Activated CD8-positive, alpha-beta memory T cell treated with anti-CD3 and anti-CD28 coated beads, Interleukin-2, amount 50 U/mL, for 48 hours (primary cell): ENCODE measurements around the gene RYR2.
"Not testable (repeated sequence)": the region's sequence is repeated elsewhere in the genome, so short reads cannot be mapped to it uniquely, and the experiment has no call there.

Source experiments
- DNase-seq: peaks from one replicate; pipeline ENCODE4 v3.0.0-alpha.2; 2020

RYR2 gene

GRCh38 chr1:237583756-237584155 is 541.8 kb downstream of the RYR2 start:
- no peak for DNase-seq

- no peak for DNase-seq
Measured at GRCh38 chr1:237590386-237590785, 548.4 kb downstream of the RYR2 start.

GRCh38 chr1:237591353-237591752 is 549.4 kb downstream of the RYR2 start:
- DNase-seq = no peak

- DNase-seq = not testable (repeated sequence)
Measured at GRCh38 chr1:237603036-237603568, 561.1 kb downstream of the RYR2 start.

GRCh38 chr1:237608433-237608832 is 566.4 kb downstream of the RYR2 start:
- DNase-seq = no peak

GRCh38 chr1:237610157-237610556 is 568.2 kb downstream of the RYR2 start:
- no peak for DNase-seq

- DNase-seq = no peak
Measured at GRCh38 chr1:237613984-237614383, 572.0 kb downstream of the RYR2 start.

- DNase-seq = no peak
Measured at GRCh38 chr1:237619553-237619952, 577.6 kb downstream of the RYR2 start.

GRCh38 chr1:237634922-237635321 is 592.9 kb downstream of the RYR2 start:
- DNase-seq = no peak

GRCh38 chr1:237638555-237638954 is 596.6 kb downstream of the RYR2 start:
- DNase-seq = no peak

- no peak for DNase-seq
Measured at GRCh38 chr1:237640011-237640671, 598.2 kb downstream of the RYR2 start.

GRCh38 chr1:237640966-237641365 is 599.0 kb downstream of the RYR2 start:
- no peak for DNase-seq

- DNase-seq = no peak
Measured at GRCh38 chr1:237650809-237651208, 608.8 kb downstream of the RYR2 start.

GRCh38 chr1:237655778-237656177 is 613.8 kb downstream of the RYR2 start:
- no peak for DNase-seq

- DNase-seq = no peak
Measured at GRCh38 chr1:237664348-237664747, 622.4 kb downstream of the RYR2 start.

- DNase-seq = no peak
Measured at GRCh38 chr1:237670302-237670701, 628.3 kb downstream of the RYR2 start.

- DNase-seq = no peak
Measured at GRCh38 chr1:237671262-237671661, 629.3 kb downstream of the RYR2 start.

GRCh38 chr1:237671935-237672334 is 630.0 kb downstream of the RYR2 start:
- no peak for DNase-seq

- DNase-seq = no peak
Measured at GRCh38 chr1:237672748-237673147, 630.8 kb downstream of the RYR2 start.

- no peak for DNase-seq
Measured at GRCh38 chr1:237673631-237674030, 631.6 kb downstream of the RYR2 start.

- DNase-seq = no peak
Measured at GRCh38 chr1:237677979-237678378, 636.0 kb downstream of the RYR2 start.

GRCh38 chr1:237679687-237680086 is 637.7 kb downstream of the RYR2 start:
- DNase-seq = no peak

GRCh38 chr1:237681210-237681609 is 639.2 kb downstream of the RYR2 start:
- DNase-seq = no peak

- no peak for DNase-seq
Measured at GRCh38 chr1:237684236-237684635, 642.3 kb downstream of the RYR2 start.

- DNase-seq = no peak
Measured at GRCh38 chr1:237685551-237685950, 643.6 kb downstream of the RYR2 start.
